ENCODE data around the gene DNAI4. TPM values are rescaled to one million over a fixed set of nuclear protein-coding genes. Genes with fewer than 3 reads are reported as not detected.
A peak's percentile ranks its signal among the peaks of the same experiment; 100 is the strongest.

The DNAI4 gene
- total RNA-seq, 1 experiment from 2014 or later = 4.9 TPM

GRCh38 chr1:66925944-66926343, 1.3 kb upstream of the DNAI4 start:
- DNase-seq (ENCODE audit: low spot score) = no peak
- H3K4me1 ChIP-seq (ENCODE audit: insufficient read depth, low read length, poor library complexity, severe bottlenecking) = peaks cover 22% of the 10 kb centered on the region
- intact Hi-C loops (cut with micrococcal nuclease; ENCODE audit: unreplicated experiment) = no loop called here
- no peak for TF ChIP-seq CTCF (conservative IDR thresholded peaks at IDR 0.05; ENCODE audit: low read depth, low read length)
- no peak for TF ChIP-seq EZH2 (IDR thresholded peaks at IDR 0.05; ENCODE audit: borderline replicate concordance, low read depth, low read length, poor library complexity, severe bottlenecking)
- POLR2A ChIA-PET (ENCODE audit: low non-redundant PET) = no interaction called here
- H3K27me3 ChIP-seq (replicated peaks; ENCODE audit: insufficient read depth, low read depth, low read length, poor library complexity) = no peaks in the 10 kb centered on the region
- no peaks in the 10 kb centered on the region for H3K9me3 ChIP-seq (ENCODE audit: low read depth, low read length, poor library complexity, severe bottlenecking)
- BruUV-seq (replicated peaks) = no TSS peak
- CTCF ChIA-PET = no interaction called here
- H3K4me3 ChIP-seq (ENCODE audit: low read depth, low read length, poor library complexity, severe bottlenecking) = peak overlapping the region; percentile 70
- peak overlapping the region; percentile 79 for H3K27ac ChIP-seq (ENCODE audit: low read depth, low read length, poor library complexity, severe bottlenecking)
- H3K36me3 ChIP-seq (ENCODE audit: insufficient read depth, low read length, poor library complexity, severe bottlenecking) = no peaks in the 10 kb centered on the region

GRCh38 chr1:66925558-66925910, 878 bp upstream of the DNAI4 start:
- BruUV-seq (replicated peaks) = no TSS peak
- POLR2A ChIA-PET (ENCODE audit: low non-redundant PET) = no interaction called here

GRCh38 chr1:66920543-66920942, 4.1 kb downstream of the DNAI4 start:
- no peak for TF ChIP-seq EZH2 (IDR thresholded peaks at IDR 0.05; ENCODE audit: borderline replicate concordance, low read depth, low read length, poor library complexity, severe bottlenecking)
- no peak for TF ChIP-seq CTCF (conservative IDR thresholded peaks at IDR 0.05; ENCODE audit: low read depth, low read length)
- CTCF ChIA-PET = no interaction called here

More at GRCh38 chr1:66925558-66925910, 878 bp upstream of the DNAI4 start:
- intact Hi-C loops (cut with micrococcal nuclease; ENCODE audit: unreplicated experiment) = no loop called here
- Histone ChIP-seq H3K4me1 (ENCODE audit: insufficient read depth, low read length, poor library complexity, severe bottlenecking) (peaks cover 22% of the 10 kb centered on the region), H3K27ac (ENCODE audit: low read depth, low read length, poor library complexity, severe bottlenecking) (peak overlapping the region; percentile 79), H3K9me3 (ENCODE audit: low read depth, low read length, poor library complexity, severe bottlenecking) (no peaks in the 10 kb centered on the region), H3K36me3 (ENCODE audit: insufficient read depth, low read length, poor library complexity, severe bottlenecking) (no peaks in the 10 kb centered on the region), H3K27me3 (replicated peaks; ENCODE audit: insufficient read depth, low read depth, low read length, poor library complexity) (no peaks in the 10 kb centered on the region), H3K4me3 (ENCODE audit: low read depth, low read length, poor library complexity, severe bottlenecking) (peak overlapping the region; percentile 70)
- CTCF ChIA-PET = no interaction called here
- TF ChIP-seq EZH2 (IDR thresholded peaks at IDR 0.05; ENCODE audit: borderline replicate concordance, low read depth, low read length, poor library complexity, severe bottlenecking) (no peak), CTCF (conservative IDR thresholded peaks at IDR 0.05; ENCODE audit: low read depth, low read length) (0 out of 2 replicates have a peak, but pooled peaks have one; percentile 1)
- DNase-seq (ENCODE audit: low spot score) = no peak

More at GRCh38 chr1:66920543-66920942, 4.1 kb downstream of the DNAI4 start:
- no peak overlapping the region for H3K27ac ChIP-seq (ENCODE audit: low read depth, low read length, poor library complexity, severe bottlenecking)
- H3K9me3 ChIP-seq (ENCODE audit: low read depth, low read length, poor library complexity, severe bottlenecking) = no peaks in the 10 kb centered on the region
- H3K27me3 ChIP-seq (replicated peaks; ENCODE audit: insufficient read depth, low read depth, low read length, poor library complexity) = no peaks in the 10 kb centered on the region
- no peak for DNase-seq (ENCODE audit: low spot score)
- intact Hi-C loops (cut with micrococcal nuclease; ENCODE audit: unreplicated experiment) = no loop called here
- peaks cover 6% of the 10 kb centered on the region for H3K4me1 ChIP-seq (ENCODE audit: insufficient read depth, low read length, poor library complexity, severe bottlenecking)
- no TSS peak for BruUV-seq (replicated peaks)
- H3K36me3 ChIP-seq (ENCODE audit: insufficient read depth, low read length, poor library complexity, severe bottlenecking) = no peaks in the 10 kb centered on the region
- POLR2A ChIA-PET (ENCODE audit: low non-redundant PET) = no interaction called here
- H3K4me3 ChIP-seq (ENCODE audit: low read depth, low read length, poor library complexity, severe bottlenecking) = no peak overlapping the region
